IMR-90 (cell line): ENCODE data around the gene CFAP97D2. TPM values are rescaled to one million over a fixed set of nuclear protein-coding genes. Genes with fewer than 3 reads are reported as not detected.

Source experiments
- ATAC-seq: fragments of 200-7000 bp; cut with Tn5 transposase; 2 replicates; pipeline ENCODE4 v1.9.1; 2020; ENCODE audit warnings: low read depth, mild to moderate bottlenecking, moderate library complexity
- BruUV-seq: library from RNA; stranded (reverse); fragments of 400-500 nt; replicated peaks from 2 replicates; lab custom pipeline; 2021; lab: Mats Ljungman, UMichigan
- CTCF ChIA-PET: fragments of 300-600 bp; formaldehyde crosslinking; extraction: SDS; loops from one replicate; lab custom pipeline; 2021; ENCODE audit warnings: antibody characterized with exemption; lab: Yijun Ruan, JAX
- POLR2A ChIA-PET: fragments of 300-600 bp; sonication (Branson Sonifier 250); formaldehyde crosslinking; loops from one replicate; lab custom pipeline; 2022; ENCODE audit warnings: antibody characterized with exemption; ENCODE audit not compliant: unreplicated experiment; lab: Charles Lee
- DNase-seq: peaks from one replicate; pipeline ENCODE4 v3.0.0; 2013
- H2AFZ ChIP-seq: replicated peaks from 2 replicates; pipeline ENCODE3; 2013; ENCODE audit warnings: low read length, mild to moderate bottlenecking; ENCODE audit not compliant: poor library complexity
- H2AK5ac ChIP-seq: 2 replicates; pipeline ENCODE4 v1.6.1; 2013; ENCODE audit warnings: low read depth, low read length, inconsistent platforms
- H2AK9ac ChIP-seq: replicated peaks from 2 replicates; pipeline ENCODE3; 2013; ENCODE audit warnings: mild to moderate bottlenecking, low read depth, low read length, moderate library complexity; ENCODE audit not compliant: poor library complexity
- H2BK120ac ChIP-seq: 2 replicates; pipeline ENCODE4 v1.6.1; 2013; ENCODE audit warnings: low read depth, low read length, inconsistent platforms
- H2BK15ac ChIP-seq: 3 replicates; pipeline ENCODE4 v1.6.1; 2013; ENCODE audit warnings: low read depth, low read length, inconsistent platforms
- H2BK20ac ChIP-seq: 2 replicates; pipeline ENCODE4 v1.6.1; 2013; ENCODE audit warnings: low read depth, mild to moderate bottlenecking, inconsistent platforms, low read length, moderate library complexity
- H2BK5ac ChIP-seq: 2 replicates; pipeline ENCODE4 v1.6.1; 2013; ENCODE audit warnings: mild to moderate bottlenecking, low read depth, low read length, inconsistent platforms; ENCODE audit not compliant: poor library complexity, severe bottlenecking
- H3K14ac ChIP-seq: replicated peaks from 2 replicates; pipeline ENCODE4 v1.6.1; 2013; ENCODE audit warnings: low read depth, low read length, inconsistent platforms
- H3K18ac ChIP-seq: 2 replicates; pipeline ENCODE4 v1.6.1; 2013; ENCODE audit warnings: low read depth, low read length, control low read depth
- H3K23ac ChIP-seq: 2 replicates; pipeline ENCODE4 v1.6.1; 2013; ENCODE audit warnings: low read depth, low read length, inconsistent platforms
- H3K27ac ChIP-seq: 2 replicates; pipeline ENCODE4 v1.5.1; 2013; ENCODE audit warnings: mild to moderate bottlenecking, control low read depth, low read length; ENCODE audit not compliant: insufficient read depth
- H3K27me3 ChIP-seq: 2 replicates; pipeline ENCODE4 v1.6.1; 2013; ENCODE audit warnings: low read length; ENCODE audit not compliant: control insufficient read depth, insufficient read depth
- H3K36me3 ChIP-seq: 2 replicates; pipeline ENCODE4 v1.6.1; 2013; ENCODE audit warnings: low read length, mixed read lengths; ENCODE audit not compliant: control insufficient read depth, insufficient read depth
- H3K4ac ChIP-seq: 2 replicates; pipeline ENCODE4 v1.6.1; 2013; ENCODE audit warnings: low read depth, low read length, inconsistent platforms
- H3K4me1 ChIP-seq: 2 replicates; pipeline ENCODE4 v1.6.1; 2013; ENCODE audit warnings: low read length, mixed read lengths; ENCODE audit not compliant: control insufficient read depth, insufficient read depth
- H3K4me2 ChIP-seq: 2 replicates; pipeline ENCODE4 v1.6.1; 2013; ENCODE audit warnings: low read depth, mild to moderate bottlenecking, control low read depth, low read length, moderate library complexity
- H3K4me3 ChIP-seq: 2 replicates; pipeline ENCODE4 v1.5.1; 2013; ENCODE audit warnings: low read depth, mild to moderate bottlenecking, control low read depth, low read length, moderate library complexity; ENCODE audit not compliant: insufficient read depth
- H3K56ac ChIP-seq: 2 replicates; pipeline ENCODE4 v1.6.1; 2013; ENCODE audit warnings: low read length, inconsistent platforms; ENCODE audit not compliant: insufficient read depth; ENCODE audit errors: extremely low read depth
- H3K79me1 ChIP-seq, 2 experiments: 2 replicates each; pipeline ENCODE4 v1.6.1; 2013; ENCODE audit warnings: low read length in 2 of 2, inconsistent platforms in 1 of 2, low read depth in 1 of 2
- H3K9ac ChIP-seq: 2 replicates; pipeline ENCODE4 v1.6.1; 2013; ENCODE audit warnings: low read depth, low read length, control low read depth
- H3K9me1 ChIP-seq: 2 replicates; pipeline ENCODE4 v1.6.1; 2013; ENCODE audit warnings: low read length, inconsistent platforms; ENCODE audit not compliant: insufficient read depth
- H3K9me3 ChIP-seq: 2 replicates; pipeline ENCODE4 v1.6.1; 2013; ENCODE audit warnings: low read length; ENCODE audit not compliant: control insufficient read depth, insufficient read depth
- H4K20me1 ChIP-seq: 2 replicates; pipeline ENCODE4 v1.6.1; 2013; ENCODE audit warnings: low read length, inconsistent platforms; ENCODE audit not compliant: insufficient read depth
- H4K5ac ChIP-seq: 2 replicates; pipeline ENCODE4 v1.6.1; 2013; ENCODE audit warnings: mild to moderate bottlenecking, low read depth, low read length, control low read depth
- H4K8ac ChIP-seq, 2 experiments: 2 replicates each; pipeline ENCODE4 v1.6.1; 2013; ENCODE audit warnings: low read depth in 2 of 2, low read length in 2 of 2, control low read depth in 1 of 2, inconsistent platforms in 1 of 2
- H4K91ac ChIP-seq: 2 replicates; pipeline ENCODE4 v1.6.1; 2013; ENCODE audit warnings: low read depth, low read length, inconsistent platforms; ENCODE audit not compliant: insufficient read depth
- BHLHE40 ChIP-seq: fragments of 150-350 bp; IDR thresholded peaks from 2 replicates; pipeline ENCODE4 v1.6.1; 2016; ENCODE audit warnings: mild to moderate bottlenecking, low read depth, low read length
- CEBPB ChIP-seq: IDR thresholded peaks from 2 replicates; pipeline ENCODE4 v1.6.1; 2012; ENCODE audit warnings: low read depth, low read length, improper control_type of control experiment
- CHD1 ChIP-seq: IDR thresholded peaks from 2 replicates; pipeline ENCODE4 v1.6.1; 2012; ENCODE audit warnings: low read depth, low read length, improper control_type of control experiment
- CTCF ChIP-seq: conservative IDR thresholded peaks from 2 replicates; pipeline ENCODE4 v1.5.1; 2012; ENCODE audit warnings: mild to moderate bottlenecking, low read depth, low read length, improper control_type of control experiment
- ELK1 ChIP-seq: fragments of 150-350 bp; IDR thresholded peaks from 2 replicates; pipeline ENCODE4 v1.6.1; 2016; ENCODE audit warnings: low read depth, mild to moderate bottlenecking, low read length, moderate library complexity, borderline replicate concordance
- FOS ChIP-seq: fragments of 150-350 bp; IDR thresholded peaks from 2 replicates; pipeline ENCODE4 v1.6.1; 2016; ENCODE audit warnings: low read depth, low read length
- MAFK ChIP-seq: IDR thresholded peaks from 2 replicates; pipeline ENCODE4 v1.6.1; 2012; ENCODE audit warnings: low read depth, low read length, improper control_type of control experiment
- MAZ ChIP-seq: IDR thresholded peaks from 2 replicates; pipeline ENCODE4 v1.6.1; 2012; ENCODE audit warnings: low read depth, mild to moderate bottlenecking, low read length, improper control_type of control experiment, moderate library complexity, borderline replicate concordance
- MXI1 ChIP-seq: IDR thresholded peaks from 2 replicates; pipeline ENCODE4 v1.6.1; 2012; ENCODE audit warnings: low read depth, mild to moderate bottlenecking, low read length, moderate library complexity, borderline replicate concordance
- NFE2L2 ChIP-seq: fragments of 150-350 bp; IDR thresholded peaks from 2 replicates; pipeline ENCODE4 v1.6.1; 2016; ENCODE audit warnings: low read depth, mild to moderate bottlenecking, low read length
- POLR2A ChIP-seq: IDR thresholded peaks from 2 replicates; pipeline ENCODE4 v1.6.1; 2012; ENCODE audit warnings: mild to moderate bottlenecking, low read depth, low read length
- RAD21 ChIP-seq: IDR thresholded peaks from 2 replicates; pipeline ENCODE4 v1.6.1; 2012; ENCODE audit warnings: low read length, improper control_type of control experiment
- RFX5 ChIP-seq: IDR thresholded peaks from 2 replicates; pipeline ENCODE4 v1.8.0; 2012; ENCODE audit warnings: low read depth, mild to moderate bottlenecking, low read length, moderate library complexity
- SMC3 ChIP-seq: fragments of 150-350 bp; IDR thresholded peaks from 2 replicates; pipeline ENCODE4 v1.6.1; 2016; ENCODE audit warnings: low read depth, mild to moderate bottlenecking, antibody characterized with exemption, low read length, moderate library complexity
- USF2 ChIP-seq: fragments of 150-350 bp; IDR thresholded peaks from 2 replicates; pipeline ENCODE4 v1.6.1; 2017; ENCODE audit warnings: mild to moderate bottlenecking, antibody characterized with exemption, low read length, low read depth
- WGBS, 2 experiments: methylation state at CpG; one replicate each; pipeline versions ENCODE4 v1.1.5 to v1.1.7; 2013; ENCODE audit warnings: missing lambda C conversion rate in 2 of 2; ENCODE audit not compliant: insufficient read length in 1 of 2; ENCODE audit errors: extremely low coverage in 2 of 2; 5-methylcytosine and 5-hydroxymethylcytosine counted together
- dilution Hi-C: fragments of 300-500 bp; cut with HindIII; formaldehyde crosslinking; loops from one replicate; pipeline ENCODE4 v1.14.3; 2018; ENCODE audit warnings: low sequenced_read_pairs; ENCODE audit not compliant: unreplicated experiment
- in situ Hi-C: fragments of 300-500 bp; cut with MboI; formaldehyde crosslinking; loops from 3 replicates; pipeline ENCODE4 v1.14.3; 2019; ENCODE audit warnings: low sequenced_read_pairs, inconsistent platforms, mixed read lengths
- intact Hi-C: fragments of 100-400 bp; cut with micrococcal nuclease; formaldehyde crosslinking; loops from 2 replicates; pipeline ENCODE4 v1.10.0; 2022
- polyA plus RNA-seq, 3 experiments: library from polyadenylated mRNA; depleted of rRNA; stranded (reverse); fragments of >200 nt; gene quantifications; 2 replicates each; pipeline ENCODE4 v1.2.3, GENCODE V29; 2012; ENCODE audit warnings: low replicate concordance in 1 of 3
- total RNA-seq: library from RNA; depleted of rRNA; stranded (reverse); fragments of >200 nt; gene quantifications from 2 replicates; pipeline ENCODE4 v1.2.3, GENCODE V29; 2012

Gene CFAP97D2
- total and polyA plus RNA-seq, 2 of the 4 experiments (the other 2 are of a cell fraction) = not detected

DNA sequence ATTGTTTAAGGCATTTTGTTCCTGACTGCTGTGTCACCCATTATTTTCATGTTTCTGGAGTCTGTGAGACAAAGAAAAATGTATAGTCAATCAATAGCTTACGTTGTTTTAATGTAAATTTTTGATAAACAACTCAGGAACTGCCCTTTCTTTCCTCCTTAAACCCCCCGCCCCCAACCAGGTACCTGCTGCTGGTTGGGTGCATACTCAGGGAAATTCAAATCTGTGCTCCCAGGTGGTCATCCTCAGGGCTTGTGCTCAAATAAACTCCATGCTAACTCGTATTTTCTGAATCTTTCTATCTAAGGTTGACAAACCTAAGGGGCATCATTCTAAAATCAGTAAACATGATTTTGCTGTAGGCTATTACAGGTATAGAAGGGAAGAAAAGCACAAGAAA is 51.5 kb downstream of the CFAP97D2 start:
- Histone ChIP-seq H3K9ac (no peak overlapping the region), H3K27ac (no peak overlapping the region), H2AK9ac (no peak overlapping the region), H3K4me1 (peaks cover 8% of the 10 kb centered on the region), H3K4me2 (no peak overlapping the region), H3K36me3 (no peaks in the 10 kb centered on the region), H3K79me1 (peaks cover 0 to 9% of the 10 kb centered on the region in 2 experiments; a peak in 2 of 4 replicates), H3K4me3 (no peak overlapping the region), H4K8ac (peak overlapping the region in 1 of 2 experiments; percentile 47; a peak in 1 of 4 replicates), H2BK120ac (peak overlapping the region; percentile 76), H2BK15ac (peak overlapping the region; percentile 17; the same call in 1 of the 3 replicates), H3K9me1 (no peaks in the 10 kb centered on the region), H3K27me3 (no peaks in the 10 kb centered on the region), H3K14ac (0 out of 2 replicates have a peak overlapping the region, but pooled peaks have one; percentile 6), H3K4ac (peak overlapping the region; percentile 50; the same call in 1 of the 2 replicates), H2BK20ac (no peak overlapping the region), H3K9me3 (no peaks in the 10 kb centered on the region), H2AFZ (no peak overlapping the region), H3K23ac (no peak overlapping the region), H3K56ac (no peak overlapping the region), H4K20me1 (no peaks in the 10 kb centered on the region), H2AK5ac (0 out of 2 replicates have a peak overlapping the region, but pooled peaks have one; percentile 35), H3K18ac (no peak overlapping the region), H4K91ac (no peak overlapping the region; the same call in 1 of the 2 replicates), H4K5ac (no peak overlapping the region), H2BK5ac (no peak overlapping the region)
- CTCF ChIA-PET = no interaction called here
- BruUV-seq = no TSS peak
- no peak for ATAC-seq
- WGBS, 2 experiments = no CpG with 5 or more reads among the region's 3 CpGs
- POLR2A ChIA-PET = no interaction called here
- dilution Hi-C loops (no loop called here), in situ Hi-C loops (no loop called here), intact Hi-C loops (no loop called here)
- DNase-seq = no peak
- TF ChIP-seq POLR2A = no peak
- TF ChIP-seq BHLHE40 = no peak
- no peak for TF ChIP-seq USF2
- TF ChIP-seq MAFK = no peak
- no peak for TF ChIP-seq CTCF
- TF ChIP-seq RAD21 = no peak
- TF ChIP-seq NFE2L2 = no peak
- no peak for TF ChIP-seq ELK1
- no peak for TF ChIP-seq SMC3
- no peak for TF ChIP-seq MXI1
- no peak for TF ChIP-seq RFX5
- TF ChIP-seq CHD1 = no peak
- TF ChIP-seq MAZ = no peak
- no peak for TF ChIP-seq FOS
- TF ChIP-seq CEBPB = no peak
